ENCODE data around the gene ZNF229.
A peak's percentile ranks its signal among the peaks of the same experiment; 100 is the strongest.
"Not testable (repeated sequence)": the region's sequence is repeated elsewhere in the genome, so short reads cannot be mapped to it uniquely, and the experiment has no call there.

Gene ZNF229

DNA sequence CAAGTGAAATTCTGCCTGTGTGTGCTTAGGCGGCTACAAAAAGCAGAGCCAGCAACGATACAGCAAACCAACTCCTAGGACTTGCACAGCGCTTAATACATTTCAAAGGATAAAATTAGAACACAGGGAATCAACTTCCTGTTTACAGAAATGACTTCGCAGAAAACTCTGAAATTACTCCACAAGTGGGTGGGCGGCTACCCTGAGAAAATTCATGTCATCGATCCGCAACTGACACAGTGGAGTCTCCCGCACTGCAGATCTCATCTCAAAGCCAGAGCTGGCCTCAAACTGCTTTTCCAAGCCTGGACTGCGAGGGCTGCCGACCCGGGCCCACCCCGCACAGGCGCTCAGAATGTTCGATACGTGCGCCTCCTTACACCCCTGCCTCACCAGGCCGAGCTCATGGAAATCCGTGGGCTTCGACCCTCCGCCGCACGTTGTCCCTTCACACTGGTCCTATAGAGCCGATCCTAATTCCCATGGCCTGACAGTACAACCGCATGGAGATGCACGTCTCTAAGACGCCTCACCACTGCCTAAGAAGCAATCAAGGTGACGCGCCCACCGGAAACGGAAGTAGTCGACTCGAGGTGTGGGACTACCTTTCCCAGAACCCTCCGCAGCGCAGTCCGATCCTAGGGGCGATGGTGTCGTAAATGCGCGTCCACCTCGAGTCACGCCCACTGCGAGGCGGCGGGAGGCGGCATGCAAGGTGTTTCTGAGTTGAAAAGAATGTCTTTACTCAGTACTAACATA, at the start of gene ZNF229:
Gene ZNF229 (minus strand): TSS at position 557 of the 759 bp plus-strand sequence. CDS start 5,625 bp downstream, outside the sequence.
- no peak for DNase-seq

DNA sequence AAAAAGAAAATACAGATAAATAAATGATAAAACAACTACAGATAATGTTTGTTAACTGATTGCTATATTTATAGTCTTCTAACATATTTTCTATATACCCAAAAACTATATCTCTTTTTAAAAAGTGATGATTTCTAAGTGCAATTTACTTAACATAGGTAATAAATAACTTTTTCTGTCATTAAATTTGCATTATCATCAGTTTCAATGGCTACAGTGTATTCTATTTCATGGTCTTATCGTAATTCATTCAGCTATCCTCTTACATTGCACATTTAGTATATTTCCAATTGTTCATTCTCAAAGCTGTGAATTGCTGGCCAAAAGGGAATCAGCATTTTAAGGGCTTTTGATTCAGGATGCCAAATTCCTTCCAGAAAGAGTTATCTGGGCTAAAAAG, 48.4 kb upstream of the ZNF229 start:
- DNase-seq, result no peak

DNA sequence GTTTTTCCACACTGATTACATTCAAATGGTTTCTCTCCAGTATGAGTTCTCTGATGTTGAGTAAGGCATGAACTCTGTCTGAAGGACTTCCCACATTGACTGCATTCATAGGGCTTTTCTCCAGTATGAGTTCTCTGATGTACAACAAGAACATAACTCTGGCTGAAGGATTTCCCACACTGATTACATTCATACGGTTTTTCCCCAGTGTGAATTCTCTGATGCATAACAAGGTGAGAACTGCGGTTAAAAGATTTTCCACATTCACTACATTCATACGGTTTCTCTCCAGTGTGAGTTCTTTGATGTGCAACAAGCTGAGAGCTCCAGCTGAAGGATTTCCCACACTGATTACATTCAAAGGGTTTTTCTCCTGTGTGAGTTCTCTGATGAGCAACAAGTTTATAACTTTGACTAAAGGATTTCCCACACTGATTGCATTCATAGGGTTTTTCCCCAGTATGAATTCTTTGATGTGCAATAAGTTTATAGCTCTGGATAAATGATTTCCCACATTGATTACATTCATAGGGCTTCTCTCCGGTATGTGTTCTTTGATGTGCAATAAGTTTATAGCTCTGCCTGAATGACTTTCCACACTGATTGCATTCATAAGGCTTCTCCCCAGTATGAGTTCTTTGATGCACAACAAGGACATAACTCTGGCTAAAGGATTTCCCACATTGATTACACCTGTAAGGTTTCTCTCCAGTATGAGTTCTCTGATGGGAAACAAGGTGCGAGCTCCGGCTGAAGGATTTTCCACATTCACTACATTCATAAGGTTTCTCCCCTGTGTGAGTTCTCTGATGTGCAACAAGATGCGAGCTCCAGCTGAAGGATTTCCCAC, 28.5 kb upstream of the ZNF229 start:
- peak; percentile 33 for DNase-seq

DNA sequence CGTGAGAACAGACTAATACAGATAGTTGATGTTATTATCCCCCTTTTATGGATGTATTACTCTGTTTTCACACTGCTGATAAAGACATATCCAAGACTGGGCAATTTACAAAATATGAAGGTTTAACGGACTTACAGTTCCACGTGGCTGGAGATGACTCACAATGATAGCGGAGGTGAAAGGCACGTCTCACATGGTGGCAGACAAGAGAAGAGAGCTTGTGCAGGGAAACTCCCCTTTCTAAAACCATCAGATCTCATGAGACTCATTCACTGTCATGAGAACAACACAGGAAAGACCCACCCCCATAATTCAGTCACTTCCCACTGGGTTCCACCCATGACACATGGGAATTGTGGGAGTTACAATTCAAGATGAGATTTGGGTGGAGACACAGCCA, 20.5 kb upstream of the ZNF229 start:
- not testable (repeated sequence) for DNase-seq

DNA sequence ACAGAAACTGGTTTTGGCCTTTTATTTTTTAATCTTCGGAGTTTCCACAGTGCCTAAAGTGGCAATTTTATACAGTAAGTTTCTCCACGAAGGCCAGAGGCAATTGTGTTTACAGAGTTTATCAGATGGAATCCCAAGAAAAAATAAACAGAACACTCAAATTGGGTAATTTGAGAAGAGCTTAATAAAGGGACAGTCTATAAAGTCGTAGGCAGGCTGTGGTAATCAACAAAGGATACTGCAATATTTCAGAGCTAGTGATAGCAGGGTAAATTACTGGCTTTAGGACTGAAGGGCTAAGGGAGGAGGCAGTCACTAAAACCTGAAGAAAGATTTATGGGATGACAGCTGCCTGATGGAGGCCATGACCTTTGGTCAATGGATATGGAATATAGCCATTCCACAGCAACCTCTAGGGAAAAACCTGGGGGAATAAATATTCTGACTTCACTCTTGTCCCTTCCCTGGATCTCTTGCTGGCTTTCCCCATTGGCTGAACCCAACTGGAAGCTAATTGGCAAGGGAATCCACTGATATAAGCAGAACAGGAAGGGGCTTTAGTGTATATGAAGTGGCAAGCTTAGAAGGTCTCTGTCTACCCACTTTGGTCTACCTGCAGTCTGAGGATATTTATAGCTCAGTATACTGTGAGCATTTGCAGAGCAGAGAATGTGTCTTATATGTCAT, 14.5 kb upstream of the ZNF229 start:
- not testable (repeated sequence) for DNase-seq

DNA sequence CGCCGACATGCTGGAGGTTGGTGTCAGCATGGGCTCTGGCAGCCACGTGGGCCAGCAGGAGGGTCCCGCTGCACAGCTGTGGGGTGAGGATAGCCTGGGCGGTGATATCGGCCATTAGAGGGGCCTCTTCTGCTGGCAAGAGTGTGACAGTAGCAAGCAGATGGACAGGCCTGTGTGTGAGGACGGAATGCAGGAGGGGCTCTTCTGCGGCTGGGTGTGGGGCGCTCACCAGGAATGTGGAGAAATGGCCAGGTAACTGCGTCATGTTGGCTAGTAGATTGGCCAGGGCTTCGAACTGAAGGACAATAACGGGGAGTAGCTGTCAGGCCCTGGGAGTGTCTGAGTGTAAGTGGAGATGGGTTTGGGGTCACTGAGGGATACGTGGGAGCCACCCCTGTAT, 7.7 kb upstream of the ZNF229 start:
- not testable (repeated sequence) for DNase-seq

DNA sequence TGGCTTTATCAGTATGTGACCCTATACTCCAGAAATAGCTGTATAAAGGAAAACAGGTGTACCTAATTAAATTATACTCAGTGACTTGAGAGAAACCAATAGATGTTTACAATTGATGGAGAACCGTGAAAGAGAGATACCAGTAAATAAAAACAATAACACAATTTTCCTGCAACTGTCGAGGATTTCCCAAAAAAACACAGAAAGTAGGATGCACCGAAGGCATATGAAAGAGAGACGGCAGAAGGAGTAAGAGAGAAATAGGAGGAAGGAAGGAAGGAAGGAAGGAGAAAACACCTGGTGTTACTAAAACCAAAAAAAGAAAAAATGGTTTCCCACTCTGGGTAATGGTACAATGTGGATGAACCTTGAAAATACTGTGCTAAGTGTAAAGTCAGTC, 6.8 kb upstream of the ZNF229 start:
- no peak for DNase-seq

DNA sequence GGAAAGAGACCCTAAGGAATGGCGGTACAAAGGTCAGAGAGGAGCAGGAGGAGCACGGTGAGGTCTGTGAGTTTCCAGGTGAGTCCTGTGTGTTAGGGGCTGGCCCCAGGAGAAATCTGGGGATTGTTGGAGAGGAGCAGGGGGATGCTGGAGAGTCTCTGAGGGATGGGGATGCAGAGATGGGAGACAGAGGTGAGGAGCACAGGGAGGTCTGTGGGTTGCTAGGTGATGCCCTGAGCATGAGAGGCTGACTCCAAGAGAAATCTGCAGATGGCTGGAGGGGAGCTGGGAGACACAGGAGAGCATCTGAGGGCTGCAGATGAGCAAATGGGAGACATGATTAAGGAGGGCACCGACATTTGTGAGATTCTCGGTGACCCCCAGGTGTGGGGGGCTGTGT, 4.1 kb upstream of the ZNF229 start:
- no peak for DNase-seq

DNA sequence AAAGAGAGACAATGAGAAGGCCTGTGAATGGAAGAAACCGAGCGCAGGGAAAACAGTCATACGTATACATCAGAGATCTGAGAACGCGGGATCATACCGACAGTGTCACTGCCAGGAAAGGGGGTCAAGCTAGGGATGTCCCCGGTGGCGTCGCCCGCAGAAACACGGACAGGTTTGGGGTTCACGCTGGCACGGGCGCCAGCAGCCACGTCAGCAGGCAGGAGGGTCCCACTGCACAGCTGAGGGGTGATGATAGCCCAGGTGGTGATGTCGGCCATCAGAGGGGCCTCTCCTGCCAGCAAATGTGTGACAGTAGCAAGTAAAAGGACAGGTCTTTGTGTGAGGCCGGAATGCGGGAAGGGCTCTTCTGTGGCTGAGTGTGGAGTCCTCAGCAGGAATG, 3.4 kb upstream of the ZNF229 start:
- DNase-seq, result no peak

DNA sequence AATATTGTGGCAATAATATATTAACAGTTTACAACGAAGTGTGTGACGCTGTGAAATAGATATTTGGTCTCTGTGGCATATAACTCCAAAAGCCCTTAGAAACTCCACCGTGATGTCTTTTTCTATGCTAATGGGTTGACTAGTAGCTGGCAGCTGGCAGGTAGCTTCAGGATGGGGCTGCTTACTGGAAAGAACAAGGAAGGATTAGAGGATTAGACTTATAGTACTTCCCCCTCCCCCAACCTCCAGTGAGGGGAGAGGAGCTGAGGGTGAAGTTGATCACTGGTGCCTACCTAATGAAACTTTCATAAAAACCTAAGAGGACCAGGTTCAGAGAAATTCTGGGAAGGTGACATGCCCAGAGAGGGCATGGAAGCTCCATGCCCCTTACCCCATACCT, 9.8 kb downstream of the ZNF229 start:
- DNase-seq, result no peak

DNA sequence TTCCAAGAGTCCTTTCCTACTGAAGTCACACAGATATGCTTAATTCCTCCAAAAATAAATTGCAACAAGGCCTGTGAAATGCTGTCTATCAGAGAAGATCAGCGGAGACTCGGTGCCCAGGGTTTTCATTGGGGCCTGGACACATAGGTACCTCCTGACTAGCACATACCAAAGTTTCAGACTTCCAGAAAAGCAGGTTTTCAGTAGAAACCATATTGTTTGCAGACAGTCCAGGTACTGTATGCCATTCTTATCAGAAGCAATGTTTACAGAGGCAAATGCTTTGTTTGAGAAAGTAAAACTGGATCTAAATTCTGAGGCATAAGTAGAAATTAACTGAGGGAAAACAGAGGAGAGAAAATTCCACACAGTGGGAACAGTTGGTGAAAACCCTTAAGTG, 12.8 kb downstream of the ZNF229 start:
- no peak for DNase-seq

DNA sequence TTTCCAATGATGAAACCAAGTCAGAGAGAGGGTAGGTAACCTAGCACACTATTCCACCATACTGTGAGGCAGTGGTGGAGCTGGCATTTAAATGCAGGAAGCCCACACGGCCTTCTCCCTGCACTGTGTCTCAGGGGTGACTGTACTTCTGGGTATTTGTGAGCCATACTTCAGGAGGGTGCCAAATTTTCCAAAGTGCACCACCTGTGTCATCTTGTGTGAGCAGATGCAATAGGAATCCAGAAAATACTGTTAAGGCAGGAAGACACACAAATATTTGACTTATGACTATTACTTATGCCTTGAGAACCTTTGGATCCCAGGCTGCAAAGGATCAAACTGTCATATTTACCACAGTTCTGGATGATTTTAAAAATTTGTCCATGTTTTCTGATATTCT, 17.3 kb downstream of the ZNF229 start:
- no peak for DNase-seq

DNA sequence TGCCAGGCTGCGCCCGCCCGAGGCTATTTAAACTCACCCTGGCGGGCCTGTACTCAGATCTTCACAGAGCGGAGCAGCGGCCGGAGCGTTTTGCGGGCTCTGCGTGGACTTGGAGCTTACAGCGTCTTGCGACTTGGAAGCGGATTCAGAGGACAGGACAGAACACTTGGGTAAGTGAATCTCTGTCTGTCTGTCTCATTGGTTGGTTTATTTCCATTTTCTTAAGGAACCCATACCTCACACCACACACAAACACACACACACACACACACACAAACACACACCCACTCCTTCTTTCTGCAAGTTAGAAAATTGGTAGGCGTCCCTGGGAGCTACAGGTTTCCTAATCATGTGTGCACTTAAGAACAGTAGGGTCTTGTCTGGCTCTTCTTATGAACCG, 32.7 kb downstream of the ZNF229 start:
- DNase-seq, result not testable (repeated sequence)

DNA sequence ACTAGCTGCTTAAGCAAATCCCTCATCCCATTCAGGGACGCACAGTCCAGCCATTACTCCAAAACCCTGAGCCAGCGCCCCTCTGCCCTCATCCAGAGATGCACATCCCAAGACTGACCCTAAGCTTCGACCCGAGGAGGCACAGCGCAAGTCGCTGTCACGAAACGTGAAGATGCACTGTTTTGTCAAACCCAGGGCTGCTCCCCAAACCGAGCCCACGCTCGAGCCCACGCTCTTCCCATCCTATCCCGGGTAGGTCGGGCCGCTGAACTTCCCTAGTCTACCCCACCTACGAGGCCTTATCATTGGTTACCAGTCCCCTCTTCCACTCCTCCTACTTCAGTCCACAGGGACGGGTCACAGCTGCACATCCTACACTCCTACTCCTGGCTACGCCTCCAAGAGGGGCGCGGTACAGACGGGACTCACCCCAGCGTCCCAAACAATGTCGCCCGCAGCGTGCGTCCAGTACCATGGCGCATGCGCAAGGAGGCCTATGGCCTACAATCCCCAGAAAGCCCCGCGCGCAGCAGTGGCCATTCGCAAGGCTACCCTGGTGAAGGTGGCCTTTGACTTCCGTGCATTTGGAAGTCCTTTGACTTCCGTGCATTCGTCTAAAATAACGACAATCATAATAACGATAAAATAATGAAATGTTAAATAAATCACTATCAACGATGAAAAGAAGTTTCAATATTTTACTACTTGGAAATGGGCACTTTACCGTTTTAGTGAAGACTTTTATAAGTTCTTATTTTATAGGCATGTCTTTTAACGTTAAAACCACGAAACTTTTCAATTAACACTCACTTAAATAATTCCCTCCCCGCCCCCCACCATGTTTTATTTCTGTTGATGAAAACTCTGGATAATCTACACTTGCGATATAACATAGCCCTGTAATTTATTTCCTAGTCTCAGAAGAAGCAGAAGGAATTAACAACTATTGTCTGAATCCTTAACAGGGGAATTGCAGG, 46.8 kb downstream of the ZNF229 start, which contains the start of gene ZNF285:
Gene ZNF285 (minus strand): TSS at position 470 of the 977 bp plus-strand sequence. CDS start 4,395 bp downstream, outside the sequence.
- no peak for DNase-seq

DNA sequence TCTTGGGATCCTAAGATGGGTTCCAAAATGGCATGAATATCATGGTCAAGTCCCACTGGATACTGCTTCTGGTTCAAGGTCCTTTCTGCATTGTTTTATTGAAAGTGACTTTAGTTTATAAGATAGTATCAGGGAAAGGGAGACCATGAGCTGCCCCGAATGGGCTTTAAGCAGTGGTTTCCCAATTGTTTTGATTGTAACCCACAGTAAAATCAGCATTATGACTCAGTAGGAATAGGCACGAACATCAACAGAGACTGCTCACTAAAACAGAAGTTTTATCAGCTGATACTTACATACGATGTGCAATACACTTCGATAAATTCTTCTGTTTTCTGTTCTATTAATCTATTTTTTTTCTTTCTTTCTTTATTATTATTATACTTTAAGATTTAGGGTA, 59.0 kb downstream of the ZNF229 start:
- not testable (repeated sequence) for DNase-seq
